Measurements from ENCODE around the gene HMX2. TPM values are rescaled to one million over a fixed set of nuclear protein-coding genes. Genes with fewer than 3 reads are reported as not detected.
"Not testable (repeated sequence)": the region's sequence is repeated elsewhere in the genome, so short reads cannot be mapped to it uniquely, and the experiment has no call there.

The HMX2 gene
- total RNA-seq, 1 experiment from 2014 or later: not detected

GRCh38 chr10:123170961-123171360, 23.0 kb downstream of the HMX2 start:
- no peak for DNase-seq (ENCODE audit: low read depth, low spot score)
- in situ Hi-C loops (cut with HindIII; ENCODE audit: low pct_unique_long_range_greater_than_20kb, low sequenced_read_pairs): no loop called here

GRCh38 chr10:123171616-123172015, 23.7 kb downstream of the HMX2 start:
- DNase-seq (ENCODE audit: low read depth, low spot score); in situ Hi-C loops (cut with HindIII; ENCODE audit: low pct_unique_long_range_greater_than_20kb, low sequenced_read_pairs): not testable (repeated sequence)

GRCh38 chr10:123175389-123176387, 27.8 kb downstream of the HMX2 start:
- in situ Hi-C loops (cut with HindIII; ENCODE audit: low pct_unique_long_range_greater_than_20kb, low sequenced_read_pairs): no loop called here
- DNase-seq (ENCODE audit: low read depth, low spot score): no peak

GRCh38 chr10:123178390-123178789, 30.5 kb downstream of the HMX2 start:
- DNase-seq (ENCODE audit: low read depth, low spot score); in situ Hi-C loops (cut with HindIII; ENCODE audit: low pct_unique_long_range_greater_than_20kb, low sequenced_read_pairs): not testable (repeated sequence)

GRCh38 chr10:123180101-123181090, 32.5 kb downstream of the HMX2 start:
- in situ Hi-C loops (cut with HindIII; ENCODE audit: low pct_unique_long_range_greater_than_20kb, low sequenced_read_pairs): no loop called here
- no peak for DNase-seq (ENCODE audit: low read depth, low spot score)

GRCh38 chr10:123183724-123184123, 35.8 kb downstream of the HMX2 start:
- DNase-seq (ENCODE audit: low read depth, low spot score): no peak
- in situ Hi-C loops (cut with HindIII; ENCODE audit: low pct_unique_long_range_greater_than_20kb, low sequenced_read_pairs): no loop called here

GRCh38 chr10:123187781-123188180, 39.8 kb downstream of the HMX2 start:
- DNase-seq (ENCODE audit: low read depth, low spot score): no peak
- in situ Hi-C loops (cut with HindIII; ENCODE audit: low pct_unique_long_range_greater_than_20kb, low sequenced_read_pairs): no loop called here

- no peak for DNase-seq (ENCODE audit: low read depth, low spot score)
- in situ Hi-C loops (cut with HindIII; ENCODE audit: low pct_unique_long_range_greater_than_20kb, low sequenced_read_pairs): no loop called here
Measured at GRCh38 chr10:123191886-123192285, 44.0 kb downstream of the HMX2 start.

- in situ Hi-C loops (cut with HindIII; ENCODE audit: low pct_unique_long_range_greater_than_20kb, low sequenced_read_pairs): no loop called here
- no peak for DNase-seq (ENCODE audit: low read depth, low spot score)
Measured at GRCh38 chr10:123194056-123194455, 46.1 kb downstream of the HMX2 start.

Other genes with a start within 250 kb of the HMX2 start
- gene FAM24A, start 237.5 kb upstream of the HMX2 start, total RNA-seq (2014; rRNA removed; shearing (Covaris generic)): not detected in 2 replicates
- gene C10orf88, start 193.9 kb upstream of the HMX2 start, total RNA-seq (2014; rRNA removed; shearing (Covaris generic)): 9.7 and 12.5 TPM in 2 replicates
- gene PSTK, start 167.7 kb upstream of the HMX2 start, total RNA-seq (2014; rRNA removed; shearing (Covaris generic)): 5.0 and 9.8 TPM in 2 replicates
- 3.4 TPM in 2 replicates for gene IKZF5, start 139.3 kb upstream of the HMX2 start, total RNA-seq (2014; rRNA removed; shearing (Covaris generic))
- 8.4 and 8.8 TPM in 2 replicates for gene ACADSB, start 139.1 kb upstream of the HMX2 start, total RNA-seq (2014; rRNA removed; shearing (Covaris generic))
- gene HMX3, start 12.2 kb upstream of the HMX2 start, total RNA-seq (2014; rRNA removed; shearing (Covaris generic)): 0.32 and 1.6 TPM in 2 replicates
- 169 and 180 TPM in 2 replicates for gene BUB3, start 6.3 kb downstream of the HMX2 start, total RNA-seq (2014; rRNA removed; shearing (Covaris generic))